Transverse colon (tissue), 4 donors: Measurements from ENCODE around the gene SCLT1.
"Not testable (repeated sequence)": the region's sequence is repeated elsewhere in the genome, so short reads cannot be mapped to it uniquely, and the experiment has no call there.

Source experiments
- POLR2AphosphoS5 ChIP-seq, 3 donors: sonication (generic); formaldehyde crosslinking; IDR thresholded peaks; one replicate each; pipeline ENCODE4 v1.6.1; 2016; ENCODE audit warnings: antibody characterized with exemption in 3 of 3
- TF ChIP-seq, protein P1 (sequence below), 5 experiments: fragments of 200-600 bp in 3 of 5; fragments of 450-650 bp in 2 of 5; sonication (generic) in 3 of 5; IDR thresholded peaks; 1 replicate in 2 of 5; 2 replicates in 3 of 5; pipeline ENCODE4 v1.5.1; 2016 to 2017; ENCODE audit warnings: antibody characterized with exemption in 5 of 5, inconsistent platforms in 3 of 5, mild to moderate bottlenecking in 2 of 5, moderate library complexity in 1 of 5

- TF ChIP-seq, protein P1, sequence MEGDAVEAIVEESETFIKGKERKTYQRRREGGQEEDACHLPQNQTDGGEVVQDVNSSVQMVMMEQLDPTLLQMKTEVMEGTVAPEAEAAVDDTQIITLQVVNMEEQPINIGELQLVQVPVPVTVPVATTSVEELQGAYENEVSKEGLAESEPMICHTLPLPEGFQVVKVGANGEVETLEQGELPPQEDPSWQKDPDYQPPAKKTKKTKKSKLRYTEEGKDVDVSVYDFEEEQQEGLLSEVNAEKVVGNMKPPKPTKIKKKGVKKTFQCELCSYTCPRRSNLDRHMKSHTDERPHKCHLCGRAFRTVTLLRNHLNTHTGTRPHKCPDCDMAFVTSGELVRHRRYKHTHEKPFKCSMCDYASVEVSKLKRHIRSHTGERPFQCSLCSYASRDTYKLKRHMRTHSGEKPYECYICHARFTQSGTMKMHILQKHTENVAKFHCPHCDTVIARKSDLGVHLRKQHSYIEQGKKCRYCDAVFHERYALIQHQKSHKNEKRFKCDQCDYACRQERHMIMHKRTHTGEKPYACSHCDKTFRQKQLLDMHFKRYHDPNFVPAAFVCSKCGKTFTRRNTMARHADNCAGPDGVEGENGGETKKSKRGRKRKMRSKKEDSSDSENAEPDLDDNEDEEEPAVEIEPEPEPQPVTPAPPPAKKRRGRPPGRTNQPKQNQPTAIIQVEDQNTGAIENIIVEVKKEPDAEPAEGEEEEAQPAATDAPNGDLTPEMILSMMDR (IDR thresholded peaks at IDR 0.05) = not testable (repeated sequence)
- TF ChIP-seq POLR2AphosphoS5 (IDR thresholded peaks at IDR 0.05) = not testable (repeated sequence)
These were observed 33.3 kb upstream of the SCLT1 start for GRCh38 chr4:129126614-129127013.
